Loucy (cell line): ENCODE data around the gene FRMD4A.

Experiments
- H2AFZ ChIP-seq: fragments of 200-600 bp; sonication (generic); 2 replicates; pipeline ENCODE4 v1.6.0; 2016; ENCODE audit warnings: antibody characterized with exemption, mild to moderate bottlenecking, low read length, moderate library complexity
- H3F3A ChIP-seq: fragments of 200-600 bp; 2 replicates; pipeline ENCODE4 v1.6.0; 2016; ENCODE audit warnings: antibody characterized with exemption, low read depth, mild to moderate bottlenecking
- H3K27me3 ChIP-seq: fragments of 200-600 bp; sonication (generic); 2 replicates; pipeline ENCODE4 v1.6.1; 2014; ENCODE audit warnings: low read length, mild to moderate bottlenecking; ENCODE audit not compliant: insufficient read depth, poor library complexity, severe bottlenecking
- H3K36me3 ChIP-seq: fragments of 200-600 bp; sonication (generic); 2 replicates; pipeline ENCODE4 v1.6.1; 2016; ENCODE audit warnings: low read length; ENCODE audit not compliant: insufficient read depth
- H3K4me1 ChIP-seq: fragments of 200-600 bp; sonication (generic); 2 replicates; pipeline ENCODE4 v1.5.1; 2014; ENCODE audit warnings: low read length, mild to moderate bottlenecking; ENCODE audit not compliant: insufficient read depth, poor library complexity, severe bottlenecking
- H3K4me2 ChIP-seq: fragments of 200-600 bp; sonication (generic); 2 replicates; pipeline ENCODE4 v1.6.0; 2014; ENCODE audit warnings: antibody characterized with exemption, low read length, low read depth, mild to moderate bottlenecking; ENCODE audit not compliant: poor library complexity, severe bottlenecking
- H3K4me3 ChIP-seq: fragments of 200-600 bp; sonication (generic); 2 replicates; pipeline ENCODE4 v1.5.1; 2014; ENCODE audit warnings: low read length, mild to moderate bottlenecking, mixed read lengths; ENCODE audit not compliant: poor library complexity, severe bottlenecking
- H3K79me2 ChIP-seq: fragments of 200-600 bp; sonication (generic); 2 replicates; pipeline ENCODE4 v1.6.1; 2014; ENCODE audit warnings: low read length; ENCODE audit not compliant: insufficient read depth
- H3K9ac ChIP-seq: fragments of 200-600 bp; sonication (generic); 2 replicates; pipeline ENCODE4 v1.6.0; 2014; ENCODE audit warnings: mild to moderate bottlenecking, low read depth, low read length, moderate library complexity; ENCODE audit not compliant: poor library complexity, severe bottlenecking
- H3K9me2 ChIP-seq: fragments of 200-600 bp; sonication (generic); replicated peaks from 2 replicates; pipeline ENCODE4 v1.6.1; 2016; ENCODE audit warnings: low read depth, low read length, mixed read lengths
- H3K9me3 ChIP-seq: fragments of 200-600 bp; sonication (generic); 2 replicates; pipeline ENCODE4 v1.6.1; 2014; ENCODE audit warnings: mild to moderate bottlenecking, antibody characterized with exemption, low read length, low read depth; ENCODE audit not compliant: insufficient read depth
- H4K20me1 ChIP-seq: fragments of 200-600 bp; sonication (generic); 2 replicates; pipeline ENCODE4 v1.6.0; 2014; ENCODE audit warnings: antibody characterized with exemption, low read length, mild to moderate bottlenecking; ENCODE audit not compliant: insufficient read depth, poor library complexity, severe bottlenecking
- EZH2phosphoT487 ChIP-seq: fragments of 200-600 bp; IDR thresholded peaks from 2 replicates; pipeline ENCODE4 v1.6.1; 2018; ENCODE audit warnings: antibody characterized with exemption, mild to moderate bottlenecking, moderate library complexity, borderline replicate concordance
- TF ChIP-seq, protein P1 (sequence below): fragments of 200-600 bp; sonication (generic); conservative IDR thresholded peaks from 2 replicates; pipeline ENCODE4 v1.5.1; 2014; ENCODE audit warnings: mild to moderate bottlenecking, antibody characterized with exemption, low read length

The FRMD4A gene

DNA sequence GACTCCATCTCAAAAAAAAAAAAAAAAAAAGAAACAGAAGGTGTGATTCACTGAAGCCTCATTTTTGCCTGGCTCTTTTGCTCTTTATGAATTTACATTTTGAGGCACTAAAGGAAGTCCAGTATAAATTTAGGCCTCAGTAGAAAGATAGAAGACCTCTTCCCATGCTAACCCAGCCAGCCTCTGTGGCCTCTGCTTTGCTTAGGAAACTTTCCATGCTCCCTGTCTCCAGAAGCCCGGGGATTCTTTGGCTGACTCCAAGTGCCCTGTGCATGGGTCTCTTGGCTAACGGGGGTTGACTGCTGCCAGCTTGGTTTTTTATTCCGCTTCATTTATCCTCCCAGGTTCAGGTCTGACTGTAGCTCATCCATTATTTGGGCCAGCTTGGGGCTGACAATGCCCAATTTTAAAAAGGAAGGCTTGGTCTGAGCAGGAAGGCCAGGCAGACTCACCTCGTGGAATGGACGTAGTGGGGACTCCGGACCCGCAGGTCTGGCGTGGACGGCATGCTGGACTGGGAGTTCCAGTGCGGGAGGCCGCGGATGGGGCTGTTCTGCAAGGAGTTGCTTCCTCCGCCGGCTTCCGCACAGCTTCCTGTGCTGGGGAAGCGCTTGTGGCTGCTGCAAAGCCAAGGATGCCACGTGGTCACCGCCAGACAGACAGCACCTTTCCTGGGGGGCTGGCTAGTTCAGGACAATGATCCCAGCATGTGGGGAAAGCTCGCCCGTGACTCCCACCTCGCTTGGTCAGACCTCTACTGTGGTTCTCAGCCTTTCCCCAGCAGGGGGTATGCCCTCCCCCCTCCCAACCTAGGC lies 671.6 kb downstream of the FRMD4A start:
- Histone ChIP-seq H3F3A (no peaks in the 10 kb centered on the region), H3K9me2 (no peaks in the 10 kb centered on the region), H3K4me3 (no peak overlapping the region), H2AFZ (no peak overlapping the region), H3K9me3 (no peaks in the 10 kb centered on the region), H3K4me2 (no peak overlapping the region), H3K27me3 (no peaks in the 10 kb centered on the region), H3K4me1 (peaks cover 7% of the 10 kb centered on the region), H3K79me2 (no peaks in the 10 kb centered on the region), H4K20me1 (no peaks in the 10 kb centered on the region), H3K9ac (no peak overlapping the region), H3K36me3 (no peaks in the 10 kb centered on the region)
- TF ChIP-seq, protein P1, sequence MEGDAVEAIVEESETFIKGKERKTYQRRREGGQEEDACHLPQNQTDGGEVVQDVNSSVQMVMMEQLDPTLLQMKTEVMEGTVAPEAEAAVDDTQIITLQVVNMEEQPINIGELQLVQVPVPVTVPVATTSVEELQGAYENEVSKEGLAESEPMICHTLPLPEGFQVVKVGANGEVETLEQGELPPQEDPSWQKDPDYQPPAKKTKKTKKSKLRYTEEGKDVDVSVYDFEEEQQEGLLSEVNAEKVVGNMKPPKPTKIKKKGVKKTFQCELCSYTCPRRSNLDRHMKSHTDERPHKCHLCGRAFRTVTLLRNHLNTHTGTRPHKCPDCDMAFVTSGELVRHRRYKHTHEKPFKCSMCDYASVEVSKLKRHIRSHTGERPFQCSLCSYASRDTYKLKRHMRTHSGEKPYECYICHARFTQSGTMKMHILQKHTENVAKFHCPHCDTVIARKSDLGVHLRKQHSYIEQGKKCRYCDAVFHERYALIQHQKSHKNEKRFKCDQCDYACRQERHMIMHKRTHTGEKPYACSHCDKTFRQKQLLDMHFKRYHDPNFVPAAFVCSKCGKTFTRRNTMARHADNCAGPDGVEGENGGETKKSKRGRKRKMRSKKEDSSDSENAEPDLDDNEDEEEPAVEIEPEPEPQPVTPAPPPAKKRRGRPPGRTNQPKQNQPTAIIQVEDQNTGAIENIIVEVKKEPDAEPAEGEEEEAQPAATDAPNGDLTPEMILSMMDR, result no peak
- no peak for TF ChIP-seq EZH2phosphoT487

DNA sequence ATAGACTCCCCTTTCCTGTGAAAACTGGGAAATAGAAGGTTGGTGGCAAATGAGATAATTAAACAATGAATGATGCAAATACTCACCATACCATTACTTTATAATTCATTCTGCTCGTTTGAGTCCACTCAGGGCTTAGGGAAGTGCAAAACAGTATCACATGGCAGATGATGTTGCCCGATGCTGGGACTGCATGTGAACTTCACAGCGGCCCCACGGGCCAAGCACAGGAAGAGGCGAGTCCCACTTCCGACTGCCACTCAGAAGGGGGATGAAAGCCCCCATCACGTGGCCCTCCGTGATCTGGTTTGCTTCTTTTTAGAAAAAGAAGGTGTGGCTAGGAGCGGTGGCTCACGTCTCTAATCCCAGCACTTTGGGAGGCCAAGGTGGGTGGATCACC lies 672.5 kb downstream of the FRMD4A start:
- Histone ChIP-seq H2AFZ (no peak overlapping the region), H3K27me3 (no peaks in the 10 kb centered on the region), H3K36me3 (no peaks in the 10 kb centered on the region), H3F3A (no peaks in the 10 kb centered on the region), H3K4me3 (no peak overlapping the region), H3K9me2 (no peaks in the 10 kb centered on the region), H3K4me2 (no peak overlapping the region), H3K79me2 (no peaks in the 10 kb centered on the region), H3K9ac (no peak overlapping the region), H3K9me3 (no peaks in the 10 kb centered on the region), H4K20me1 (no peaks in the 10 kb centered on the region), H3K4me1 (peaks cover 7% of the 10 kb centered on the region)
- no peak for TF ChIP-seq EZH2phosphoT487

DNA sequence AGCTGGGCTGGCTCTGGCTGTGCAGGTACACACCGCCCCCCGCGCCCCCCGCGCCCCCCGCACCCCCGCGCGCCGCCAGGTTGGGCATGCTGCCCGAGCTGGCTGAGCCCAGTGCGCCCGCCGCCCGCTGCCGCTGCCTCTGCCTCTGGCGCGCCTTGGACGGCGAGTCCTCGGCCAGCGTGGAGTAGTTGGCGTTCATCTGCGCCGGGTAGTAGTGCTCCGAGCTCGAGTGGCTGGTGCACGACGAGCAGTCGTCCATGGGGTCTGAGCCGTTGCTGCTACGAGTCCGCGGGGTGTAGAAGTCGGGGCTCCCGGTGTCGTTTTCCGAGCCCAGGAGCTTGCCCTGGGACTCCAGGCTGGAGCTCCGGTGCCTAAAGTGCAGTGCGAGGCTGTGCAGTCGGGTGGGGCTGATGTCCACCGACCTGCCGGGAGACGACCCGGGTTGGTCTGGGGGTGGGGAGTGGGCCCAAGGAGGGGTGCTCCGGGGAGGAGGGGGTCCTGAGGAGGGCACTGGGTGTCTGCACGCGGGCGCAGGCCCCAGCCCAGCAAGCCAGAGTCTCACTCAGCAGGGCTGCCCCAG lies 673.5 kb downstream of the FRMD4A start:
- TF ChIP-seq EZH2phosphoT487, result no peak
- TF ChIP-seq, protein P1, result no peak
- H2AFZ ChIP-seq, result no peak overlapping the region
- H3K9me3 ChIP-seq, result no peaks in the 10 kb centered on the region
- H4K20me1 ChIP-seq, result no peaks in the 10 kb centered on the region
- no peaks in the 10 kb centered on the region for H3K36me3 ChIP-seq
- no peak overlapping the region for H3K4me2 ChIP-seq
- H3K4me1 ChIP-seq, result peaks cover 7% of the 10 kb centered on the region
- H3K79me2 ChIP-seq, result no peaks in the 10 kb centered on the region
- H3K27me3 ChIP-seq, result no peaks in the 10 kb centered on the region
- no peaks in the 10 kb centered on the region for H3F3A ChIP-seq
- no peaks in the 10 kb centered on the region for H3K9me2 ChIP-seq
- no peak overlapping the region for H3K4me3 ChIP-seq
- H3K9ac ChIP-seq, result no peak overlapping the region
